Mucosa of rectum (tissue), 2 donors: ENCODE data around the gene CRYBG2.
"Not testable (repeated sequence)": the region's sequence is repeated elsewhere in the genome, so short reads cannot be mapped to it uniquely, and the experiment has no call there.

Experiments used
- H3K27ac ChIP-seq, 2 donors: one replicate each; pipeline ENCODE4 v1.7.0; 2013; ENCODE audit warnings: inconsistent platforms in 2 of 2, low read depth in 2 of 2, low read length in 2 of 2
- H3K27me3 ChIP-seq, 2 donors: one replicate each; pipeline ENCODE4 v1.7.0; 2013; ENCODE audit warnings: low read length in 2 of 2; ENCODE audit not compliant: control insufficient read depth in 2 of 2, insufficient read depth in 2 of 2
- H3K36me3 ChIP-seq, 2 donors: one replicate each; pipeline ENCODE4 v1.7.0; 2013; ENCODE audit warnings: low read length in 2 of 2; ENCODE audit not compliant: control insufficient read depth in 2 of 2, insufficient read depth in 2 of 2
- H3K4me1 ChIP-seq, 2 donors: one replicate each; pipeline ENCODE4 v1.7.0; 2013; ENCODE audit warnings: low read length in 2 of 2, mild to moderate bottlenecking in 1 of 2; ENCODE audit not compliant: control insufficient read depth in 2 of 2, insufficient read depth in 2 of 2
- H3K4me3 ChIP-seq, 2 donors: one replicate each; pipeline ENCODE4 v1.7.0; 2013; ENCODE audit warnings: low read length in 2 of 2
- H3K9ac ChIP-seq, 2 donors: one replicate each; pipeline ENCODE4 v1.7.0; 2013; ENCODE audit warnings: low read length in 2 of 2, low read depth in 1 of 2, mild to moderate bottlenecking in 1 of 2
- H3K9me3 ChIP-seq, 2 donors: one replicate each; pipeline ENCODE4 v1.7.0; 2013; ENCODE audit warnings: low read length in 2 of 2; ENCODE audit not compliant: control insufficient read depth in 2 of 2
- donor health status: healthy.
- donor health status: Normal muscosa, but diverticular disease.

Gene CRYBG2

GRCh38 chr1:26353976-26354820 lies at the start of gene CRYBG2:
TSS of gene CRYBG2 (minus strand) at chr1:26354130. CDS start at chr1:26346657, 7,473 bp downstream.
- H3K27ac ChIP-seq, result peak within 1 kb of the TSS; percentile 77 to 79
- peak within 1 kb of the TSS; percentile 8 to 73 for H3K9ac ChIP-seq
- no peaks in the 10 kb centered on the region for H3K27me3 ChIP-seq

GRCh38 chr1:26403656-26404055 lies 49.7 kb upstream of the CRYBG2 start:
- Histone ChIP-seq H3K27ac (no peak overlapping the region), H3K9ac (no peak overlapping the region), H3K27me3 (peaks cover 0 to 1% of the 10 kb centered on the region in 2 donors), H3K36me3 (no peaks in the 10 kb centered on the region), H3K4me1 (no peaks in the 10 kb centered on the region), H3K4me3 (no peak overlapping the region), H3K9me3 (no peaks in the 10 kb centered on the region)

More at GRCh38 chr1:26353976-26354820, at the start of gene CRYBG2:
- Histone ChIP-seq H3K4me3 (peak within 1 kb of the TSS; percentile 52 to 61), H3K9me3 (no peaks in the 10 kb centered on the region), H3K4me1 (peaks cover 41 to 59% of the 10 kb centered on the region in 2 donors), H3K36me3 (no peaks in the 10 kb centered on the region)

DNA sequence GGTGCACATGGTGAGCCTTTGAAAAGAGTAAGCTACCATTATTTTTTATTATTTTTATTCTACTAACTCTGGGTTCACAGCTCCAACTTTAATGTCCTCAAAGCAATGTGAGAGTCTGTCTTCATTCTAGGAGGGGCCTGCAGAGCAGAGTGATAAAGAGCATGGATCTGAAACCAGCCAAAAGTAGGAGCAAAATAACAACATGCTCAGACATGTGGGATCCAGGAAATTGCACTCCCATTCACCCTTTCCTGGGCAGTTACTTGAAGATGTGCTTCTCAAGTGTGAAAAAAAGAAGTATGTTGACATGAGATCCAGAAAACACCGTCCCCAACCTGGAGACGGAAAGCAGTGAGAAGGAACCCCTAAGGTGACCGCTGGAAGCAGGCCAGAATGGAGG lies 48.0 kb upstream of the CRYBG2 start:
- Histone ChIP-seq H3K27ac (no peak overlapping the region), H3K4me1 (no peaks in the 10 kb centered on the region), H3K27me3 (no peaks in the 10 kb centered on the region), H3K9ac (no peak overlapping the region), H3K9me3 (no peaks in the 10 kb centered on the region), H3K36me3 (no peaks in the 10 kb centered on the region), H3K4me3 (no peak overlapping the region)

GRCh38 chr1:26399034-26399433 lies 45.1 kb upstream of the CRYBG2 start:
- no peaks in the 10 kb centered on the region for H3K27me3 ChIP-seq
- no peaks in the 10 kb centered on the region for H3K9me3 ChIP-seq
- no peak overlapping the region for H3K9ac ChIP-seq
- H3K36me3 ChIP-seq, result no peaks in the 10 kb centered on the region
- H3K4me3 ChIP-seq, result no peak overlapping the region
- H3K4me1 ChIP-seq, result no peaks in the 10 kb centered on the region
- H3K27ac ChIP-seq, result no peak overlapping the region

- H3K27me3 ChIP-seq, result peaks cover 0 to 3% of the 10 kb centered on the region in 2 donors
Measured at GRCh38 chr1:26395754-26396153, 41.8 kb upstream of the CRYBG2 start.

DNA sequence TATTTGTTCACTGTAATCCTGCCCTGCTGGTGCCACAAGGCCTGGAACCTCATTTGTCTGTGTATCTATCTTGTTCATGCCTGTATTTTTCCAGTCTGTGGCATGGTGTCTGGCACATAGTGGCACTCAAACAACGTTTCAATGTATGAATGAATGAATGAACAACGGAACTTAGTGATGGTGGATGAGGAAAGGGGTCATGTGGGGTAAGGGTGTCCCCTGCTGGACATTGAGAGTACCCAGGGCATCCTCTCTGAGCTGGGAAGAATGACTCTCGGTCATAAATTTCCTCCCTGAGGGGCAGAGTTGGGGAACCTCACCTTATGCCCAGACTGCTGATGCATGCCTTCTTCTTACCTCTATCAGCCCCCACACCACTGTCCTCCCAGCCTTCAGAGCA lies 37.5 kb upstream of the CRYBG2 start:
- Histone ChIP-seq H3K4me1 (no peaks in the 10 kb centered on the region), H3K27me3 (peaks cover 0 to 3% of the 10 kb centered on the region in 2 donors), H3K36me3 (no peaks in the 10 kb centered on the region), H3K4me3 (no peak overlapping the region), H3K9ac (no peak overlapping the region), H3K9me3 (no peaks in the 10 kb centered on the region), H3K27ac (no peak overlapping the region)

More at GRCh38 chr1:26395754-26396153, 41.8 kb upstream of the CRYBG2 start:
- no peaks in the 10 kb centered on the region for H3K9me3 ChIP-seq
- H3K4me1 ChIP-seq, result no peaks in the 10 kb centered on the region
- H3K9ac ChIP-seq, result no peak overlapping the region
- H3K36me3 ChIP-seq, result no peaks in the 10 kb centered on the region
- H3K4me3 ChIP-seq, result no peak overlapping the region
- H3K27ac ChIP-seq, result no peak overlapping the region

DNA sequence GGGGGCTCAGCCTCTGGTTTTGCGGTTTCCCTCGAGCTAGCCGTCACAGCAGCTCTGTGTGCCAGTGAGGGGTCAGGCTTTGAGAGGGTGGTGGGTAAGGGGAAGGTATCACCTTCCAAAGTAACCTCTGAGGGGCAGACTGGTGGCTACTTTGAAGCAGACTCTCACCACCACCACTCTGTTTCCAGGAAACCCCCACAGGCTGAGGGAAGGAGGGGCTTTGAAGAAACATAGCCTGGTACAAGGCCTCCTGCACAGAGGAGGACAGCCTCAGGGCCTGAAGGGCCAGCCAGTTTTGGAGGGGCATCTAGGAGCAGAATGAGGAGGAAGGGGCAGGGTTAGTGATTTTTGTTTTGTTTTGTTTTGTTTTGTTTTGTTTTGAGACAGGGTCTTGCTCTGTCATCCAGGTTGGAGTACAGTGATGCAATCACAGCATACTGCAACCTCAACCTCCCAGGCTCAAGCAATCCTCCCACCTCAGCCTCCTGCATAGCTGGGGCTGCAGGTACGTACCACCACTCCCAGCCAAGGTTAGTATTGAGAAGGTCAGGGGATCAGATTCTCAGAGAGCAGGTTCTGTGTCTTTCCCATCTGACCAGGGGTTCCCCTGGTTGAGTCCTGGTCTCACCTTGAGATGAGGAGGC lies 35.8 kb upstream of the CRYBG2 start:
- peaks cover 3% of the 10 kb centered on the region in 2 donors for H3K27me3 ChIP-seq
- no peak overlapping the region for H3K9ac ChIP-seq
- H3K4me3 ChIP-seq, result no peak overlapping the region
- H3K9me3 ChIP-seq, result no peaks in the 10 kb centered on the region
- no peak overlapping the region for H3K27ac ChIP-seq
- H3K36me3 ChIP-seq, result no peaks in the 10 kb centered on the region
- H3K4me1 ChIP-seq, result no peaks in the 10 kb centered on the region

DNA sequence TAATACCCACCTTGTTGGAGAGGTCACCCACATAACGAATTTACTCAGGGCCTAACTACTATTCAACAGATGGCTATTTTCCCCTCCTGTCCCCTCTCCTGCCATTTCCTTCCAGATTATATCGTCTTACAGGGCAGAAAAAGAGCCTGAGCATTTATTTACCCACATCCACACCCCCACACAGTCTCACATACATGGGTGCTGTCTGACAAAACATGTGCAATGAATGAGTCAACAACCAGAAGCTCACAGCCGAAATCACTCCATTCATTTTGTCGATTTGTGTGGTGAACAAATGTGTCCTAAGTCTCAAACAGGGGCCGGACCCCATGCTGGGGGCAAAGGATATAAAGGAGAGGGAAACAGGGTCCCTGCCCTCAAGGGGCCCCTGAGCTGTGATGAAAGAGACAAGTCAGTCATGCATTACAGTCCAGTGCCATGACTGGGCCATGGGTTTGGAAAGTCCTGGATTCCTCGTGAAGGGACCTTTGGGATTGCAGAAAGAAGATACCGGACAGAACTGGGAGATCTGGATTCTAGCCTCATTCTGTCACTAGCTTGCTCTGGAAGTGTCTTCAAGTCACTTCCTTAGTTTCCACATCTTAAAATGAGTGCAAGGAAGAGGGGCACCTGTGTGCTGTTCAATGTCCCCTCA lies 35.0 kb upstream of the CRYBG2 start:
- H3K9ac ChIP-seq, result no peak overlapping the region
- H3K4me3 ChIP-seq, result no peak overlapping the region
- no peak overlapping the region for H3K27ac ChIP-seq
- no peaks in the 10 kb centered on the region for H3K4me1 ChIP-seq
- no peaks in the 10 kb centered on the region for H3K36me3 ChIP-seq
- H3K9me3 ChIP-seq, result no peaks in the 10 kb centered on the region
- H3K27me3 ChIP-seq, result peaks cover 3% of the 10 kb centered on the region in 2 donors

GRCh38 chr1:26387447-26387846 lies 33.5 kb upstream of the CRYBG2 start:
- Histone ChIP-seq H3K27me3 (peaks cover 3% of the 10 kb centered on the region in 2 donors), H3K4me3 (no peak overlapping the region), H3K4me1 (no peaks in the 10 kb centered on the region), H3K9ac (no peak overlapping the region), H3K27ac (no peak overlapping the region), H3K9me3 (no peaks in the 10 kb centered on the region), H3K36me3 (no peaks in the 10 kb centered on the region)

- H3K27me3 ChIP-seq, H3K9ac ChIP-seq, H3K27ac ChIP-seq, H3K9me3 ChIP-seq, H3K36me3 ChIP-seq, H3K4me1 ChIP-seq, H3K4me3 ChIP-seq: not testable (repeated sequence)
Measured at GRCh38 chr1:26385063-26385462, 31.1 kb upstream of the CRYBG2 start.
